GM18508 (cell line): ENCODE measurements around the gene FBXO4.
"Not testable (repeated sequence)": the region's sequence is repeated elsewhere in the genome, so short reads cannot be mapped to it uniquely, and the experiment has no call there.

Experiments used
- ATAC-seq: cut with Tn5 transposase; IDR thresholded peaks from one replicate; pipeline ENCODE4 v1.9.1; 2021; ENCODE audit warnings: moderate number of reproducible peaks; ENCODE audit not compliant: insufficient read depth, unreplicated experiment

Gene FBXO4

DNA sequence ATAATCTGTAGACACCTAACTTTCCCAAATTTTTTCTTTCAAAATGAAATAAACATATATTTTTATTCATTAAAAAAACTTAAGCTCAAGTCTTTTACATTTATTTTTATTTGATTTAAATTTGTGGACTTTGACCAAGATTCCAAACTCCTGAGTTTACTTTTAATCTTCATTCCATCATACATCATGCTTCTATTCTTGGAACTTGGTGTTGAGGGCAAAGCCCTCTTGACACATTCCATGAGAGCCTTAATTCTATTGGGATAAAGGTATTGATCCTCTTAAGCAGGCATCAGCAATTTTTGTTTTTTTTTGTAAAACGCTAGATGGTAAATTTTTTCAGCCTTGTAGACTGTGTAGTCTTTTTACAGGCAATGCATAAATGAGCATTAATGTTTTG, 53.6 kb downstream of the FBXO4 start:
- no peak for ATAC-seq

GRCh38 chr5:41980396-41980795, 55.3 kb downstream of the FBXO4 start:
- ATAC-seq = no peak

- no peak for ATAC-seq
Observed at GRCh38 chr5:41980870-41981269, 55.8 kb downstream of the FBXO4 start.

- ATAC-seq = not testable (repeated sequence)
Observed at GRCh38 chr5:41982858-41983257, 57.8 kb downstream of the FBXO4 start.

GRCh38 chr5:41983284-41983683, 58.2 kb downstream of the FBXO4 start:
- ATAC-seq = no peak

DNA sequence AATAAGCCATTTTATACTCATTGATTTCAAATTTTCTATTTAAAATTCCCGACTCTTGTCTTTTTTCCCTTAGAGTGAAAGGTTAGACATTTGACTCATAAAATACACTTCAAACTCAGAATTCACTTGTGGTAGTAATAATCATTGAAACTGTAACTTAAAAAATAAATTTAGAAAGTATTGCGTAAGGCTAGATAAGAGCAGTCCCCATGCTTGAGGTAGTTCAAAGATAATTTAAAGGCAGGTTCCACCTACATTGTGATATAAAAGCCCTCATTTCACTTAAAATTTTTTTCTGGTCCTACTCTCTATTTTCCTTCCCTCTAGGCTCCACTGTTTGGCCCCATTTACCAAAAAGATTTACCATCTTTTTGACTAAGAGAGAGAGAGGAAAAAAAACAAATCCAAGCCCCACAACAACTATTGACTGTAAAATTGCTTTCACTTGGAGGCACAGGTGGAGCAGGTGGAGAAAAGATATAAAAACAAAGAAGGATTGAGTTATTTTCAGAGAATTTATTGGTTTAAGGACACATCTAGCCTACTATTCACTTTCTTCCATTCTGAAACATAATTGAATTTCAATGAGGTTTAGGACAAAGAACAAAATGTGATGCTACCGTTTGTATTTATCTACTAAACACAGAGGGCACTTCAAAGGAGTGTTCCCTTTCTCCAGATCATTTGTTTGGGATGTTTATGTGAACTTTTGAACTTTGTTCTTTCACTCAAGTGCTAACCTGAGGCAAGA, 61.0 kb downstream of the FBXO4 start:
- ATAC-seq = no peak
